GM12878 (cell line): Measurements from ENCODE around the gene ANKRD16. TPM values are rescaled to one million over a fixed set of nuclear protein-coding genes. Genes with fewer than 3 reads are reported as not detected.
A peak's percentile ranks its signal among the peaks of the same experiment; 100 is the strongest.

ENCODE experiments used
- ATAC-seq: fragments of 200-7000 bp; cut with Tn5 transposase; 3 replicates; pipeline ENCODE4 v1.9.1; 2020; ENCODE audit warnings: mild to moderate bottlenecking, moderate library complexity
- BruUV-seq: library from RNA; stranded (reverse); fragments of 400-500 nt; replicated peaks from 2 replicates; lab custom pipeline; 2021; lab: Mats Ljungman, UMichigan
- CTCF ChIA-PET: fragments of 300-600 bp; sonication (Branson Sonifier 250); formaldehyde crosslinking; extraction: SDS; loops from one replicate; lab custom pipeline; 2021; ENCODE audit warnings: inconsistent platforms; lab: Yijun Ruan, JAX
- POLR2A ChIA-PET: fragments of 350-600 bp; formaldehyde crosslinking; extraction: SDS; loops from one replicate; lab custom pipeline; 2021; ENCODE audit warnings: inconsistent platforms; lab: Charles Lee
- RAD21 ChIA-PET: fragments of 300-600 bp; sonication (Branson Sonifier 250); formaldehyde crosslinking; loops from one replicate; lab custom pipeline; 2023; ENCODE audit warnings: antibody characterized with exemption; ENCODE audit not compliant: unreplicated experiment; lab: Charles Lee
- SMC1A ChIA-PET: fragments of 300-600 bp; sonication (Branson Sonifier 250); formaldehyde crosslinking; loops from one replicate; lab custom pipeline; 2023; ENCODE audit not compliant: unreplicated experiment, uncharacterized antibody; lab: Charles Lee
- DNase-seq: peaks from one replicate; pipeline ENCODE4 v3.0.0-alpha.2; 2011; ENCODE audit warnings: low read depth, low spot score
- FAIRE-seq: peaks from 3 replicates; lab custom pipeline; 2011; peaks lifted over from hg19 to GRCh38; lab: Jason Lieb, UNC
- H2AFZ ChIP-seq: 2 replicates; pipeline ENCODE4 v1.6.0; 2011; ENCODE audit warnings: low read depth, low read length, control low read depth; ENCODE audit not compliant: control insufficient read depth
- H3K27ac ChIP-seq: 2 replicates; pipeline ENCODE4 v1.5.1; 2011; ENCODE audit warnings: control low read depth; ENCODE audit not compliant: control insufficient read depth, insufficient read depth
- H3K27me3 ChIP-seq, 2 experiments: replicated peaks in 1 of 2; 2 replicates each; pipeline versions ENCODE4 v1.6.0 to v1.6.1; 2011; ENCODE audit warnings: low read length in 1 of 2; ENCODE audit not compliant: control insufficient read depth in 2 of 2, insufficient read depth in 2 of 2
- H3K36me3 ChIP-seq, 2 experiments: 2 replicates each; pipeline ENCODE4 v1.5.1; 2011; ENCODE audit warnings: low read length in 1 of 2; ENCODE audit not compliant: control insufficient read depth in 2 of 2, insufficient read depth in 2 of 2
- H3K4me1 ChIP-seq: 2 replicates; pipeline ENCODE4 v1.6.1; 2011; ENCODE audit warnings: mild to moderate bottlenecking, low read length, moderate library complexity, mixed read lengths; ENCODE audit not compliant: control insufficient read depth, insufficient read depth
- H3K4me2 ChIP-seq: 2 replicates; pipeline ENCODE4 v1.6.0; 2011; ENCODE audit warnings: control low read depth; ENCODE audit not compliant: control insufficient read depth, insufficient read depth
- H3K4me3 ChIP-seq: fragments of 200-600 bp; sonication (generic); 2 replicates; pipeline ENCODE4 v1.5.1; 2016
- H3K79me2 ChIP-seq: 2 replicates; pipeline ENCODE4 v1.6.0; 2011; ENCODE audit warnings: low read length; ENCODE audit not compliant: control insufficient read depth, insufficient read depth
- H3K9ac ChIP-seq: 2 replicates; pipeline ENCODE4 v1.8.0; 2011; ENCODE audit warnings: low read length, control low read depth, mixed read lengths; ENCODE audit not compliant: control insufficient read depth, insufficient read depth
- H3K9me3 ChIP-seq: replicated peaks from 3 replicates; pipeline ENCODE4 v1.5.1; 2011; ENCODE audit warnings: mild to moderate bottlenecking, low read length; ENCODE audit not compliant: control insufficient read depth, insufficient read depth
- H4K20me1 ChIP-seq: 2 replicates; pipeline ENCODE4 v1.6.0; 2011; ENCODE audit not compliant: control insufficient read depth, insufficient read depth
- CEBPB ChIP-seq, 2 experiments: fragments of 150-350 bp in 1 of 2; IDR thresholded peaks; 2 replicates each; pipeline ENCODE4 v1.6.1; 2012 to 2014; ENCODE audit warnings: low read depth in 2 of 2, low read length in 2 of 2, borderline replicate concordance in 1 of 2, inconsistent platforms in 1 of 2
- CHD2 ChIP-seq: IDR thresholded peaks from 2 replicates; pipeline ENCODE4 v1.6.1; 2011; ENCODE audit warnings: low read depth, low read length, improper control_type of control experiment, borderline replicate concordance
- CREM ChIP-seq: IDR thresholded peaks from 2 replicates; pipeline ENCODE4 v1.6.1; 2014; ENCODE audit warnings: antibody characterized with exemption, low read depth
- DPF2 ChIP-seq: fragments of 450-650 bp; IDR thresholded peaks from 2 replicates; pipeline ENCODE4 v1.6.1; 2017; ENCODE audit warnings: mild to moderate bottlenecking
- KAT2A ChIP-seq: conservative IDR thresholded peaks from 2 replicates; pipeline ENCODE4 v1.6.1; 2011; ENCODE audit warnings: low read depth, low read length; ENCODE audit not compliant: control insufficient read depth
- MTA2 ChIP-seq: fragments of 450-650 bp; IDR thresholded peaks from 2 replicates; pipeline ENCODE4 v1.6.1; 2016; ENCODE audit warnings: low read depth, mild to moderate bottlenecking, moderate library complexity
- NBN ChIP-seq: fragments of 450-650 bp; IDR thresholded peaks from 2 replicates; pipeline ENCODE4 v1.6.1; 2016
- POLR2AphosphoS5 ChIP-seq: IDR thresholded peaks from 2 replicates; pipeline ENCODE4 v1.6.1; 2011; ENCODE audit warnings: mild to moderate bottlenecking, low read length, inconsistent platforms
- POU2F2 ChIP-seq: IDR thresholded peaks from 3 replicates; pipeline ENCODE4 v1.6.1; 2011; ENCODE audit warnings: low read depth, mild to moderate bottlenecking, low read length, borderline replicate concordance
- RUNX3 ChIP-seq: IDR thresholded peaks from 2 replicates; pipeline ENCODE4 v1.6.1; 2012; ENCODE audit warnings: low read length, inconsistent platforms
- ZBTB33 ChIP-seq: fragments of 450-650 bp; IDR thresholded peaks from 2 replicates; pipeline ENCODE4 v1.6.1; 2017; ENCODE audit warnings: mild to moderate bottlenecking
- ZSCAN29 ChIP-seq: fragments of 450-650 bp; IDR thresholded peaks from 2 replicates; pipeline ENCODE4 v1.6.1; 2017; ENCODE audit warnings: mild to moderate bottlenecking, moderate library complexity
- WGBS: methylation state at CpG from one replicate; pipeline ENCODE4 v1.1.6; 2016; ENCODE audit warnings: low lambda C conversion rate; ENCODE audit not compliant: insufficient replicate concordance, insufficient coverage; ENCODE audit errors: missing lambda C conversion rate; 5-methylcytosine and 5-hydroxymethylcytosine counted together
- in situ Hi-C: fragments of 300-500 bp; cut with MboI; formaldehyde crosslinking; loops from 9 replicates; pipeline ENCODE4 v1.14.3; 2018; ENCODE audit warnings: mixed read lengths
- intact Hi-C: fragments of 100-400 bp; cut with micrococcal nuclease; formaldehyde crosslinking; loops from one replicate; pipeline ENCODE4 v1.14.2; 2022; ENCODE audit not compliant: unreplicated experiment
- polyA plus RNA-seq, 11 experiments: library from polyadenylated mRNA; depleted of rRNA in 4 of 11; unstranded in 6 of 11; stranded (reverse) in 5 of 11; fragments of >200 nt; fragmentation: Nextera tagmentation in 4 of 11; fragmentation: Illumina TruSeq in 1 of 11; extraction: Ambion mirVana in 4 of 11; extraction: Trizol in 1 of 11; gene quantifications; 1 replicate in 1 of 11; 2 replicates in 10 of 11; pipeline versions ENCODE4 v1.2.1 to v1.2.3, GENCODE V29; 2011 to 2016; ENCODE audit warnings: inconsistent platforms in 2 of 11, missing spikeins in 2 of 11, low read depth in 1 of 11
- total RNA-seq, 4 experiments: library from RNA; depleted of rRNA in 3 of 4; stranded (reverse); fragments of >200 nt in 3 of 4; fragmentation: Illumina TruSeq in 1 of 4; extraction: Trizol in 1 of 4; gene quantifications; 2 replicates each; pipeline versions ENCODE4 v1.2.1 to v1.2.3, GENCODE V29; 2013 to 2021
- TF ChIP-seq, protein P1 (sequence below): fragments of 450-650 bp; IDR thresholded peaks from 2 replicates; pipeline ENCODE4 v1.6.1; 2016; ENCODE audit warnings: mild to moderate bottlenecking, moderate library complexity, borderline replicate concordance

The ANKRD16 gene
- total and polyA plus RNA-seq, 10 of the 15 experiments (the other 5 are each of a cell fraction or from before 2014, with no cell fraction given), result 0.57 to 13.6 (median 4.4) TPM

- in situ Hi-C loops (no loop called here), intact Hi-C loops (no loop called here)
- SMC1A ChIA-PET, result no interaction called here
- H3K9me3 ChIP-seq, result no peaks in the 10 kb centered on the region; the same call in 1 of the 3 replicates
- FAIRE-seq, result no peak
- H3K4me1 ChIP-seq, result no peaks in the 10 kb centered on the region
- H3K4me2 ChIP-seq, result no peak overlapping the region
- H3K36me3 ChIP-seq, result peaks cover 8 to 23% of the 10 kb centered on the region in 2 experiments
- no peak for TF ChIP-seq CEBPB (IDR thresholded peaks at IDR 0.05; ENCODE audit: borderline replicate concordance in 1 of 2, low read depth in 2 of 2, low read length in 2 of 2)
- no peak for TF ChIP-seq NBN
- no peak for TF ChIP-seq POU2F2
- TF ChIP-seq, all 136 proteins: peak for 0
- ChIA-PET POLR2A (interaction anchor here (0.6 kb wide), 1 partner anchor 43 kb away, joined by 5 read pairs; no protein-coding TSS in a partner anchor), RAD21 (no interaction called here), CTCF (no interaction called here)
- Histone ChIP-seq H3K4me3 (no peak overlapping the region), H3K79me2 (no peaks in the 10 kb centered on the region), H2AFZ (no peak overlapping the region), H3K9ac (no peak overlapping the region), H4K20me1 (no peaks in the 10 kb centered on the region), H3K27me3 (no peaks in the 10 kb centered on the region), H3K27ac (no peak overlapping the region)
- ATAC-seq (no peak), DNase-seq (no peak)
- no TSS peak for BruUV-seq
- 90% methylated on average over 12 of the region's 12 CpGs for WGBS
Observed at GRCh38 chr10:5938291-5938690, 48.6 kb upstream of the ANKRD16 start.

DNA sequence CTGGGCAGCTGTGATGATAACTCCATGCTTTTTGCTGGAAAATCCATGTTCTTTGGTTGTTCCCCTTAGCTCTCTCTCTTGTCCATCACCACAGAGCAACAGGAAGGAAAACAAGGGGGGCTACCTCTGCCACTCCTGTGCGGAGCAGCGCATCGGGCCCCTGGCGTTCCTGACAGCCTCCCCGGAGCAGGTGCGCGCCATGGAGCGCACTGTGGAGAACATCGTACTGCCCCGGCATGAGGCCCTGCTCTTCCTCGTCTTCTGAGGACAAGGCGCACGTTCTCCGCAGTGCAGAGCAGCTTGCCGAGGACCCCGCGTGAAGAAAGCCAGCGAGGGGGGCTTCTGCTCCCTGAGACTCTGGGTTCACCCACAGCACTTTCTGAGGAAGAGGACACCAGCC is 47.3 kb upstream of the ANKRD16 start:
- no peak for ATAC-seq
- CTCF ChIA-PET, result interaction anchor here (1.4 kb wide), 1 partner anchor 13 kb away, joined by 4 read pairs; no protein-coding TSS in a partner anchor
- POLR2A ChIA-PET, result no interaction called here
- in situ Hi-C loops (no loop called here), intact Hi-C loops (no loop called here)
- DNase-seq, result no peak
- Histone ChIP-seq H3K4me1 (no peaks in the 10 kb centered on the region), H3K4me2 (no peak overlapping the region), H3K79me2 (no peaks in the 10 kb centered on the region), H3K9me3 (no peaks in the 10 kb centered on the region; the same call in 1 of the 3 replicates), H2AFZ (no peak overlapping the region), H3K36me3 (peaks cover 8 to 27% of the 10 kb centered on the region in 2 experiments), H3K27me3 (no peaks in the 10 kb centered on the region), H3K4me3 (no peak overlapping the region), H3K9ac (no peak overlapping the region), H3K27ac (no peak overlapping the region), H4K20me1 (no peaks in the 10 kb centered on the region)
- RAD21 ChIA-PET, result interaction anchor here (1.1 kb wide), 1 partner anchor 8 kb away, joined by 3 read pairs; no protein-coding TSS in a partner anchor
- WGBS, result over 99% methylated on average over 18 of the region's 18 CpGs
- SMC1A ChIA-PET, result interaction anchor here (1.2 to 2.1 kb wide), 2 partner anchors 32 to 92 kb away, joined by 4 to 8 read pairs; no protein-coding TSS in a partner anchor
- FAIRE-seq, result no peak
- TSS peak; percentile 51 for BruUV-seq
- TF ChIP-seq KAT2A (no peak), CREM (no peak), MTA2 (no peak), RUNX3 (no peak), POLR2AphosphoS5 (no peak), CHD2 (no peak), DPF2 (no peak), ZBTB33 (no peak), ZSCAN29 (no peak)
- TF ChIP-seq, protein P1, sequence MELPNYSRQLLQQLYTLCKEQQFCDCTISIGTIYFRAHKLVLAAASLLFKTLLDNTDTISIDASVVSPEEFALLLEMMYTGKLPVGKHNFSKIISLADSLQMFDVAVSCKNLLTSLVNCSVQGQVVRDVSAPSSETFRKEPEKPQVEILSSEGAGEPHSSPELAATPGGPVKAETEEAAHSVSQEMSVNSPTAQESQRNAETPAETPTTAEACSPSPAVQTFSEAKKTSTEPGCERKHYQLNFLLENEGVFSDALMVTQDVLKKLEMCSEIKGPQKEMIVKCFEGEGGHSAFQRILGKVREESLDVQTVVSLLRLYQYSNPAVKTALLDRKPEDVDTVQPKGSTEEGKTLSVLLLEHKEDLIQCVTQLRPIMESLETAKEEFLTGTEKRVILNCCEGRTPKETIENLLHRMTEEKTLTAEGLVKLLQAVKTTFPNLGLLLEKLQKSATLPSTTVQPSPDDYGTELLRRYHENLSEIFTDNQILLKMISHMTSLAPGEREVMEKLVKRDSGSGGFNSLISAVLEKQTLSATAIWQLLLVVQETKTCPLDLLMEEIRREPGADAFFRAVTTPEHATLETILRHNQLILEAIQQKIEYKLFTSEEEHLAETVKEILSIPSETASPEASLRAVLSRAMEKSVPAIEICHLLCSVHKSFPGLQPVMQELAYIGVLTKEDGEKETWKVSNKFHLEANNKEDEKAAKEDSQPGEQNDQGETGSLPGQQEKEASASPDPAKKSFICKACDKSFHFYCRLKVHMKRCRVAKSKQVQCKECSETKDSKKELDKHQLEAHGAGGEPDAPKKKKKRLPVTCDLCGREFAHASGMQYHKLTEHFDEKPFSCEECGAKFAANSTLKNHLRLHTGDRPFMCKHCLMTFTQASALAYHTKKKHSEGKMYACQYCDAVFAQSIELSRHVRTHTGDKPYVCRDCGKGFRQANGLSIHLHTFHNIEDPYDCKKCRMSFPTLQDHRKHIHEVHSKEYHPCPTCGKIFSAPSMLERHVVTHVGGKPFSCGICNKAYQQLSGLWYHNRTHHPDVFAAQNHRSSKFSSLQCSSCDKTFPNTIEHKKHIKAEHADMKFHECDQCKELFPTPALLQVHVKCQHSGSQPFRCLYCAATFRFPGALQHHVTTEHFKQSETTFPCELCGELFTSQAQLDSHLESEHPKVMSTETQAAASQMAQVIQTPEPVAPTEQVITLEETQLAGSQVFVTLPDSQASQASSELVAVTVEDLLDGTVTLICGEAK, result no peak
